ENCODE data around the gene DIPK1B. TPM values are rescaled to one million over a fixed set of nuclear protein-coding genes. Genes with fewer than 3 reads are reported as not detected.

The DIPK1B gene
- total and polyA plus RNA-seq, 10 of the 15 experiments (the other 5 are each of a cell fraction or from before 2014, with no cell fraction given), result 0.08 to 0.28 (median 0.13) TPM; not detected in 3

DNA sequence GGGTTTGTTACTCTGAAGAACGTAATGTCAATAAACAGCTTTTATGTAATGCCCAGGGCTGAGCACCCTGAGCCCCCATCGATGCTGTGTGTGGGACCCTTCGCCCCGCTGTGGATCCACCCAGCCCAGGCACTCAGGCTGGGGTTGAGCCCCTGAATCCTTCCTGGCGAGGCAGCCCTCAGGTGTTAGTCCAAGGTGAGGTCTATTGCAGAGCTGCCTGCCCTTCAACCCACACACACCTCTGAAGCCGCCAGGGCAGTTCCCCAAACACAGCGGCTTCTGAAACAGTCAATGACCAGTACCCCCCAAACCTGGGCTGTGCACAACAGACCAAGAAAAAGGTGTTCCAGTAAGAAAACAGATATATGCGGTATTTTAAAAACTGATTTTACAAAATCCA lies 11.6 kb downstream of the DIPK1B start:
- CTCF ChIA-PET, result no interaction called here
- no peak overlapping the region; the same call in 1 of the 2 replicates for H3K4me2 ChIP-seq (ENCODE audit: control insufficient read depth, insufficient read depth)
- no peak for ATAC-seq
- no peaks in the 10 kb centered on the region for H3K27me3 ChIP-seq (replicated peaks in 1 of 2; ENCODE audit: control insufficient read depth in 2 of 2, insufficient read depth in 2 of 2, low read length in 1 of 2)
- no peak overlapping the region for H3K27ac ChIP-seq (ENCODE audit: control insufficient read depth, insufficient read depth)
- H2AFZ ChIP-seq (ENCODE audit: control insufficient read depth, low read depth, low read length), result no peak overlapping the region
- BruUV-seq (replicated peaks), result no TSS peak
- SMC1A ChIA-PET (ENCODE audit: uncharacterized antibody, unreplicated experiment), result no interaction called here
- POLR2A ChIA-PET, result no interaction called here
- peaks cover 36% of the 10 kb centered on the region for H3K79me2 ChIP-seq (ENCODE audit: control insufficient read depth, insufficient read depth, low read length)
- no peaks in the 10 kb centered on the region for H3K9me3 ChIP-seq (replicated peaks; ENCODE audit: control insufficient read depth, insufficient read depth, low read length)
- no peak for FAIRE-seq
- RAD21 ChIA-PET (ENCODE audit: unreplicated experiment), result no interaction called here
- in situ Hi-C loops (cut with MboI), result no loop called here
- H3K36me3 ChIP-seq (ENCODE audit: control insufficient read depth in 2 of 2, insufficient read depth in 2 of 2, low read length in 1 of 2), result peaks cover 18 to 28% of the 10 kb centered on the region in 2 experiments
- H3K4me3 ChIP-seq, result no peak overlapping the region
- intact Hi-C loops (cut with micrococcal nuclease; ENCODE audit: unreplicated experiment), result no loop called here
- peaks cover 9% of the 10 kb centered on the region for H4K20me1 ChIP-seq (ENCODE audit: control insufficient read depth, insufficient read depth)
- H3K9ac ChIP-seq (ENCODE audit: control insufficient read depth, insufficient read depth, low read length), result no peak overlapping the region
- WGBS (ENCODE audit: insufficient coverage, insufficient replicate concordance, low lambda C conversion rate, missing lambda C conversion rate), result 95% methylated on average over 8 of the region's 8 CpGs
- TF ChIP-seq KAT2A (conservative IDR thresholded peaks at IDR 0.05; ENCODE audit: control insufficient read depth, low read depth, low read length), result no peak
- TF ChIP-seq STAT1 (conservative IDR thresholded peaks at IDR 0.05), result no peak
- TF ChIP-seq RBBP5 (conservative IDR thresholded peaks at IDR 0.05), result no peak
- no peak for TF ChIP-seq SPI1 (IDR thresholded peaks at IDR 0.05; ENCODE audit: borderline replicate concordance, insufficient read depth, low read depth, low read length)
- TF ChIP-seq, protein P1, sequence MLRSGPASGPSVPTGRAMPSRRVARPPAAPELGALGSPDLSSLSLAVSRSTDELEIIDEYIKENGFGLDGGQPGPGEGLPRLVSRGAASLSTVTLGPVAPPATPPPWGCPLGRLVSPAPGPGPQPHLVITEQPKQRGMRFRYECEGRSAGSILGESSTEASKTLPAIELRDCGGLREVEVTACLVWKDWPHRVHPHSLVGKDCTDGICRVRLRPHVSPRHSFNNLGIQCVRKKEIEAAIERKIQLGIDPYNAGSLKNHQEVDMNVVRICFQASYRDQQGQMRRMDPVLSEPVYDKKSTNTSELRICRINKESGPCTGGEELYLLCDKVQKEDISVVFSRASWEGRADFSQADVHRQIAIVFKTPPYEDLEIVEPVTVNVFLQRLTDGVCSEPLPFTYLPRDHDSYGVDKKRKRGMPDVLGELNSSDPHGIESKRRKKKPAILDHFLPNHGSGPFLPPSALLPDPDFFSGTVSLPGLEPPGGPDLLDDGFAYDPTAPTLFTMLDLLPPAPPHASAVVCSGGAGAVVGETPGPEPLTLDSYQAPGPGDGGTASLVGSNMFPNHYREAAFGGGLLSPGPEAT (IDR thresholded peaks at IDR 0.05; ENCODE audit: low read depth), result no peak
- no peak for TF ChIP-seq BMI1 (IDR thresholded peaks at IDR 0.05; ENCODE audit: borderline replicate concordance)
- TF ChIP-seq HDAC2 (IDR thresholded peaks at IDR 0.05), result no peak
- no peak for TF ChIP-seq TCF7 (IDR thresholded peaks at IDR 0.05; ENCODE audit: borderline replicate concordance)
- TF ChIP-seq GABPA (IDR thresholded peaks at IDR 0.05; ENCODE audit: low read depth), result no peak
- TF ChIP-seq CEBPZ (IDR thresholded peaks at IDR 0.05; ENCODE audit: low read depth, low read length), result no peak
- TF ChIP-seq POLR2AphosphoS2 (IDR thresholded peaks at IDR 0.05; ENCODE audit: low read depth, low read length), result no peak
- TF ChIP-seq ZNF274 (IDR thresholded peaks at IDR 0.05; ENCODE audit: insufficient read depth, insufficient read length), result no peak
- no peak for TF ChIP-seq PML (IDR thresholded peaks at IDR 0.05; ENCODE audit: low read length)
- no peak for DNase-seq (ENCODE audit: low read depth, low spot score)
- peaks cover 9% of the 10 kb centered on the region for H3K4me1 ChIP-seq (ENCODE audit: control insufficient read depth, insufficient read depth, low read length)

All from GM12878 (cell line).